Ascending aorta (tissue), 2 donors: Measurements from ENCODE around the gene NCCRP1. TPM values are rescaled to one million over a fixed set of nuclear protein-coding genes. Genes with fewer than 3 reads are reported as not detected.

Experiments used
- DNase-seq, 2 donors: peaks; one replicate each; pipeline ENCODE4 v3.0.0-alpha.2; 2019; ENCODE audit warnings: low spot score in 2 of 2
- H3K27ac ChIP-seq, 2 donors: fragments of 200-600 bp; sonication (generic); one replicate each; pipeline ENCODE4 v1.5.1; 2016 to 2017; ENCODE audit warnings: mild to moderate bottlenecking in 1 of 2
- H3K27me3 ChIP-seq: fragments of 200-600 bp; sonication (generic); one replicate; pipeline ENCODE4 v1.5.1; 2017
- H3K36me3 ChIP-seq, 2 donors: fragments of 200-600 bp; sonication (generic); one replicate each; pipeline ENCODE4 v1.5.1; 2016
- H3K4me1 ChIP-seq, 2 donors: fragments of 200-600 bp; sonication (generic); one replicate each; pipeline ENCODE4 v1.5.1; 2016 to 2017; ENCODE audit warnings: mild to moderate bottlenecking in 1 of 2
- H3K4me3 ChIP-seq, 2 donors: fragments of 200-600 bp; sonication (generic); one replicate each; pipeline ENCODE4 v1.5.1; 2016 to 2017; ENCODE audit warnings: mild to moderate bottlenecking in 1 of 2
- H3K9me3 ChIP-seq, 2 donors: fragments of 200-600 bp; sonication (generic); one replicate each; pipeline ENCODE4 v1.5.1; 2016
- CTCF ChIP-seq, 3 experiments: fragments of 200-600 bp in 2 of 3; fragments of 450-650 bp in 1 of 3; sonication (generic) in 2 of 3; IDR thresholded peaks; one replicate each; pipeline ENCODE4 v1.5.1; 2016 to 2019; ENCODE audit warnings: antibody characterized with exemption in 3 of 3, mild to moderate bottlenecking in 1 of 3, moderate library complexity in 1 of 3
- intact Hi-C: fragments of 100-400 bp; cut with DNase I; formaldehyde crosslinking; loops from one replicate; pipeline ENCODE4 v1.15.1; 2023
- total RNA-seq: library from RNA; depleted of rRNA; stranded (reverse); fragments of >200 nt; gene quantifications from one replicate; pipeline ENCODE4 v1.1.0, GENCODE V29; 2016

NCCRP1 gene
- total RNA-seq, 1 donor from 2014 or later = not detected

DNA sequence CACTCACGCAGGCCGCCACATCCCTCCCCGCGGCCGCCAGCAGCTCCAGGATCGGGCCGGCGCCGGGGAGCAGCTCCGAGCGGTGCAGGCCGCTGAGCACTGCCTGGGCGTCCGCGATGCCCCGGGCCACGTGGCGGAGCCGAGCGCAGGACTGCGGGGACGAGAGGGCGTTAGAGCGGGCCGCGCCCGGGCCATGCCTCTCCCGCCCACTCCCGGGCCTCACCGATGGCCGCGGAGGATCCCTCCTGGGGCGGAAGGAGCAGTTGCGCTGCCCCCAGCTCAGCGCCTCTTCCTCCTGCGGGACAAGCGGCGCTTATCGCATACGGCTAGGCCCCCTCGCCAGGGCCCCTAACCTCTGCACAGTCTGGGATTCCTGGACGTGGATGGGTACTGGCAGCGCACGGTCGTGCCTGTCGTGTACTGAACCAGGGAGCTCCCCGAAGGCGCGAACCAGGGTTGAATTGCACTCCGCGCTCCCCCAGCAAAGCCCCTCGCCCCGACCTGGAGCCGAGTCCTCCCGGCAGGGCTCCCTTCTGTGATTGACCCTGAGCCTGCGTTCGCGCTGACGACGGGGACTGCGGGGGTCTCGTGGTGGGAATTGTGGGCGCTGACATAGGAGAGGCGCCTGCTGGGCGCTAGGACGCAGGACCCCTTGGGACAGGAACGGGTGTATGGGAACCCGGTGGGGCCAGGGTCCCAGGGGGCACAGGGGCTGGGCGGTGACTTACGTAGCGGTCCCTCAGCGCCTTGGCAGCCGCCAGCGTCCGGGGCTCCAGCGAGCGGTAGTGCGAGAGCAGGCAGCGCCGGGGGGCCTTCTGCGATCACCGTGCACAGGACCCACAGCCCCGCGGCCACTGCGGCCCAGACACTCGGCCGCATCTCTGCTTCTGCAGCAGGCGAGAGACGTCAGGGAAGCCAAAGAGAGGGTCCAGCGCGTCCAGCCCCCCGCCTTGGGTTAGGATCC lies 51.2 kb downstream of the NCCRP1 start:
- no peak for TF ChIP-seq CTCF (IDR thresholded peaks at IDR 0.05)
- Histone ChIP-seq H3K9me3 (no peaks in the 10 kb centered on the region), H3K4me1 (no peaks in the 10 kb centered on the region), H3K27ac (no peak overlapping the region), H3K4me3 (peak overlapping the region; percentile 7 to 27), H3K36me3 (no peaks in the 10 kb centered on the region), H3K27me3 (peaks cover 12% of the 10 kb centered on the region)
- intact Hi-C loops = no loop called here
- DNase-seq = no peak

DNA sequence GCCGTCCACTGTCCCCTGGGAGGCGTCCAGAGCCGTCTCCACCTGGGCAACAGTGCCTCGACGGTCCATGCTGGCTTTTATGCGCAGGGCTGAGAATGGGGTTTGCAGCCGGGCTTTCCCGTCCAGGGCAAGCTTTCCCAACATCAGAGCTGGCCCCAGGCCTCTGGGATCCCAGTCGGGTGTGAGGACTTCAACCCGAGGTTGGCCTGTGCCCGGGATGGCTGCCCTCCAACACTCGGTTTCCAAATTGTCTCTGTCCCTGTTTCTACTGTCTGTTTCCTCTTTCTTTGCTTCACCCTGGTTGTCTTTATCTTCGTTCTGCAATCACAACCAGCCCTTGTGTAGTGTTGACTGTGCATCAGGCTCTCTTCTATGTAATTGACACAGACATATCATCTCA lies 52.0 kb downstream of the NCCRP1 start, which contains the start of gene IFNL4:
IFNL4 (minus strand) TSS at position 51 of the 400 bp plus-strand sequence.
- no peak for TF ChIP-seq CTCF (IDR thresholded peaks at IDR 0.05)
- intact Hi-C loops = no loop called here

GRCh38 chr19:39251081-39251480 lies 54.3 kb downstream of the NCCRP1 start:
- H3K9me3 ChIP-seq = no peaks in the 10 kb centered on the region
- H3K4me1 ChIP-seq = no peaks in the 10 kb centered on the region
- H3K4me3 ChIP-seq = no peak overlapping the region
- H3K27ac ChIP-seq = no peak overlapping the region
- intact Hi-C loops = no loop called here
- DNase-seq = no peak
- H3K36me3 ChIP-seq = no peaks in the 10 kb centered on the region
- peaks cover 12% of the 10 kb centered on the region for H3K27me3 ChIP-seq
- no peak for TF ChIP-seq CTCF (IDR thresholded peaks at IDR 0.05)

More for the DNA sequence above, 52.0 kb downstream of the NCCRP1 start, which contains the start of gene IFNL4:
- no peak for DNase-seq
- Histone ChIP-seq H3K4me1 (no peaks in the 10 kb centered on the region), H3K4me3 (peak within 1 kb of the TSS; percentile 7 to 27), H3K27me3 (peaks cover 12% of the 10 kb centered on the region), H3K36me3 (no peaks in the 10 kb centered on the region), H3K9me3 (no peaks in the 10 kb centered on the region), H3K27ac (no peak within 1 kb of the TSS)

Other genes with a start within 250 kb of the NCCRP1 start
- 47.4 TPM for gene FBXO17, start 221.2 kb upstream of the NCCRP1 start, total RNA-seq
- 144 TPM for gene FBXO27, start 164.4 kb upstream of the NCCRP1 start, total RNA-seq
- not detected for gene ACP7, start 112.6 kb upstream of the NCCRP1 start, total RNA-seq
- gene PAK4, start 71.2 kb upstream of the NCCRP1 start, total RNA-seq = 27.4 TPM
- not detected for gene SYCN, start 7.3 kb downstream of the NCCRP1 start, total RNA-seq
- not detected for gene IFNL3, start 48.0 kb downstream of the NCCRP1 start, total RNA-seq
- gene IFNL4, start 51.9 kb downstream of the NCCRP1 start, total RNA-seq = not detected
- not detected for gene IFNL2, start 71.4 kb downstream of the NCCRP1 start, total RNA-seq
- not detected for gene IFNL1, start 99.4 kb downstream of the NCCRP1 start, total RNA-seq
- gene LRFN1, start 123.9 kb downstream of the NCCRP1 start, total RNA-seq = not detected
- gene GMFG, start 139.1 kb downstream of the NCCRP1 start, total RNA-seq = 69.2 TPM
- 358 TPM for gene SAMD4B, start 145.5 kb downstream of the NCCRP1 start, total RNA-seq
- gene PAF1, start 194.1 kb downstream of the NCCRP1 start, total RNA-seq = 12.7 TPM
- gene MED29, start 194.4 kb downstream of the NCCRP1 start, total RNA-seq = 60.8 TPM
- gene ZFP36, start 209.9 kb downstream of the NCCRP1 start, total RNA-seq = 1,166 TPM
- 52.9 TPM for gene PLEKHG2, start 215.7 kb downstream of the NCCRP1 start, total RNA-seq
- gene RPS16, start 239.0 kb downstream of the NCCRP1 start, total RNA-seq = 1,453 TPM
- 142 TPM for gene SUPT5H, start 248.6 kb downstream of the NCCRP1 start, total RNA-seq